Effector memory CD4-positive, alpha-beta T cell (primary cell): ENCODE results near the gene SH2D4B.

ENCODE experiments used
- DNase-seq, 3 donors: peaks; one replicate each; pipeline ENCODE4 v3.0.0-alpha.2; 2020
- H3K27ac ChIP-seq: 2 replicates; pipeline ENCODE4 v1.7.0; 2013; ENCODE audit warnings: mild to moderate bottlenecking, low read length, moderate library complexity; ENCODE audit not compliant: insufficient read depth, poor library complexity, severe bottlenecking
- H3K27me3 ChIP-seq: replicated peaks from 2 replicates; pipeline ENCODE4 v1.7.0; 2013; ENCODE audit warnings: mild to moderate bottlenecking, low read length; ENCODE audit not compliant: insufficient read depth, control insufficient read depth, poor library complexity, severe bottlenecking
- H3K36me3 ChIP-seq: 2 replicates; pipeline ENCODE4 v1.7.0; 2013; ENCODE audit warnings: mild to moderate bottlenecking, low read length, moderate library complexity; ENCODE audit not compliant: control insufficient read depth, insufficient read depth
- H3K4me1 ChIP-seq: 2 replicates; pipeline ENCODE4 v1.7.0; 2013; ENCODE audit warnings: low read length, mild to moderate bottlenecking; ENCODE audit not compliant: control insufficient read depth, insufficient read depth, poor library complexity, severe bottlenecking
- H3K4me3 ChIP-seq: 2 replicates; pipeline ENCODE4 v1.7.0; 2013; ENCODE audit warnings: low read length, low read depth, mild to moderate bottlenecking; ENCODE audit not compliant: insufficient read depth, poor library complexity, severe bottlenecking
- H3K9me3 ChIP-seq: 2 replicates; pipeline ENCODE4 v1.7.0; 2013; ENCODE audit warnings: mild to moderate bottlenecking, low read length, moderate library complexity; ENCODE audit not compliant: control insufficient read depth

The SH2D4B gene

GRCh38 chr10:80608706-80609105, 71.0 kb downstream of the SH2D4B start:
- Histone ChIP-seq H3K4me1 (no peaks in the 10 kb centered on the region), H3K4me3 (no peak overlapping the region), H3K27ac (no peak overlapping the region), H3K9me3 (no peaks in the 10 kb centered on the region), H3K27me3 (no peaks in the 10 kb centered on the region), H3K36me3 (no peaks in the 10 kb centered on the region)
- DNase-seq, result no peak

GRCh38 chr10:80609331-80609730, 71.6 kb downstream of the SH2D4B start:
- H3K9me3 ChIP-seq, result no peaks in the 10 kb centered on the region
- no peaks in the 10 kb centered on the region for H3K4me1 ChIP-seq
- no peak for DNase-seq
- no peaks in the 10 kb centered on the region for H3K36me3 ChIP-seq
- no peak overlapping the region for H3K4me3 ChIP-seq
- H3K27me3 ChIP-seq, result no peaks in the 10 kb centered on the region
- no peak overlapping the region for H3K27ac ChIP-seq

GRCh38 chr10:80611481-80612185, 73.9 kb downstream of the SH2D4B start:
- no peaks in the 10 kb centered on the region for H3K36me3 ChIP-seq
- no peaks in the 10 kb centered on the region for H3K9me3 ChIP-seq
- H3K4me3 ChIP-seq, result no peak overlapping the region
- no peak overlapping the region for H3K27ac ChIP-seq
- DNase-seq, result no peak
- no peaks in the 10 kb centered on the region for H3K4me1 ChIP-seq
- no peaks in the 10 kb centered on the region for H3K27me3 ChIP-seq

GRCh38 chr10:80612261-80612660, 74.6 kb downstream of the SH2D4B start:
- DNase-seq, result no peak
- Histone ChIP-seq H3K36me3 (no peaks in the 10 kb centered on the region), H3K27me3 (no peaks in the 10 kb centered on the region), H3K4me1 (no peaks in the 10 kb centered on the region), H3K9me3 (no peaks in the 10 kb centered on the region), H3K27ac (no peak overlapping the region), H3K4me3 (no peak overlapping the region)

- DNase-seq, result no peak
- no peaks in the 10 kb centered on the region for H3K27me3 ChIP-seq
- H3K27ac ChIP-seq, result no peak overlapping the region
- H3K36me3 ChIP-seq, result no peaks in the 10 kb centered on the region
- no peak overlapping the region for H3K4me3 ChIP-seq
- H3K9me3 ChIP-seq, result no peaks in the 10 kb centered on the region
- no peaks in the 10 kb centered on the region for H3K4me1 ChIP-seq
Observed at GRCh38 chr10:80613466-80614170, 75.9 kb downstream of the SH2D4B start.

GRCh38 chr10:80614576-80615416, 77.1 kb downstream of the SH2D4B start:
- H3K9me3 ChIP-seq, result no peaks in the 10 kb centered on the region
- no peak overlapping the region for H3K4me3 ChIP-seq
- no peaks in the 10 kb centered on the region for H3K4me1 ChIP-seq
- no peaks in the 10 kb centered on the region for H3K36me3 ChIP-seq
- H3K27ac ChIP-seq, result no peak overlapping the region
- no peak for DNase-seq
- no peaks in the 10 kb centered on the region for H3K27me3 ChIP-seq

GRCh38 chr10:80617807-80618206, 80.1 kb downstream of the SH2D4B start:
- Histone ChIP-seq H3K4me3 (no peak overlapping the region), H3K4me1 (no peaks in the 10 kb centered on the region), H3K27me3 (no peaks in the 10 kb centered on the region), H3K27ac (no peak overlapping the region), H3K36me3 (no peaks in the 10 kb centered on the region), H3K9me3 (no peaks in the 10 kb centered on the region)
- DNase-seq, result no peak

- Histone ChIP-seq H3K9me3 (no peaks in the 10 kb centered on the region), H3K27ac (no peak overlapping the region), H3K36me3 (no peaks in the 10 kb centered on the region), H3K4me3 (no peak overlapping the region), H3K27me3 (no peaks in the 10 kb centered on the region), H3K4me1 (no peaks in the 10 kb centered on the region)
- no peak for DNase-seq
Observed at GRCh38 chr10:80619036-80619435, 81.3 kb downstream of the SH2D4B start.

GRCh38 chr10:80622153-80622552, 84.5 kb downstream of the SH2D4B start:
- no peak overlapping the region for H3K4me3 ChIP-seq
- H3K4me1 ChIP-seq, result no peaks in the 10 kb centered on the region
- H3K36me3 ChIP-seq, result no peaks in the 10 kb centered on the region
- DNase-seq, result no peak
- no peak overlapping the region for H3K27ac ChIP-seq
- no peaks in the 10 kb centered on the region for H3K27me3 ChIP-seq
- H3K9me3 ChIP-seq, result no peaks in the 10 kb centered on the region

GRCh38 chr10:80630324-80630723, 92.6 kb downstream of the SH2D4B start:
- H3K4me1 ChIP-seq, result no peaks in the 10 kb centered on the region
- H3K27me3 ChIP-seq, result no peaks in the 10 kb centered on the region
- no peak overlapping the region for H3K4me3 ChIP-seq
- no peaks in the 10 kb centered on the region for H3K36me3 ChIP-seq
- no peaks in the 10 kb centered on the region for H3K9me3 ChIP-seq
- DNase-seq, result no peak
- H3K27ac ChIP-seq, result no peak overlapping the region
